ENCODE data around the gene GALNT8.

The GALNT8 gene

GRCh38 chr12:4813741-4814140 lies 93.5 kb downstream of the GALNT8 start:
- TF ChIP-seq, protein P1, sequence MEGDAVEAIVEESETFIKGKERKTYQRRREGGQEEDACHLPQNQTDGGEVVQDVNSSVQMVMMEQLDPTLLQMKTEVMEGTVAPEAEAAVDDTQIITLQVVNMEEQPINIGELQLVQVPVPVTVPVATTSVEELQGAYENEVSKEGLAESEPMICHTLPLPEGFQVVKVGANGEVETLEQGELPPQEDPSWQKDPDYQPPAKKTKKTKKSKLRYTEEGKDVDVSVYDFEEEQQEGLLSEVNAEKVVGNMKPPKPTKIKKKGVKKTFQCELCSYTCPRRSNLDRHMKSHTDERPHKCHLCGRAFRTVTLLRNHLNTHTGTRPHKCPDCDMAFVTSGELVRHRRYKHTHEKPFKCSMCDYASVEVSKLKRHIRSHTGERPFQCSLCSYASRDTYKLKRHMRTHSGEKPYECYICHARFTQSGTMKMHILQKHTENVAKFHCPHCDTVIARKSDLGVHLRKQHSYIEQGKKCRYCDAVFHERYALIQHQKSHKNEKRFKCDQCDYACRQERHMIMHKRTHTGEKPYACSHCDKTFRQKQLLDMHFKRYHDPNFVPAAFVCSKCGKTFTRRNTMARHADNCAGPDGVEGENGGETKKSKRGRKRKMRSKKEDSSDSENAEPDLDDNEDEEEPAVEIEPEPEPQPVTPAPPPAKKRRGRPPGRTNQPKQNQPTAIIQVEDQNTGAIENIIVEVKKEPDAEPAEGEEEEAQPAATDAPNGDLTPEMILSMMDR (IDR thresholded peaks at IDR 0.05) = no peak

- TF ChIP-seq, protein P1 (IDR thresholded peaks at IDR 0.05) = no peak
These were observed 94.3 kb downstream of the GALNT8 start for GRCh38 chr12:4814485-4814884.

GRCh38 chr12:4816744-4817525 lies 96.7 kb downstream of the GALNT8 start:
- TF ChIP-seq, protein P1 (IDR thresholded peaks at IDR 0.05) = no peak

GRCh38 chr12:4817880-4818279 lies 97.7 kb downstream of the GALNT8 start:
- TF ChIP-seq, protein P1 (IDR thresholded peaks at IDR 0.05) = no peak

DNA sequence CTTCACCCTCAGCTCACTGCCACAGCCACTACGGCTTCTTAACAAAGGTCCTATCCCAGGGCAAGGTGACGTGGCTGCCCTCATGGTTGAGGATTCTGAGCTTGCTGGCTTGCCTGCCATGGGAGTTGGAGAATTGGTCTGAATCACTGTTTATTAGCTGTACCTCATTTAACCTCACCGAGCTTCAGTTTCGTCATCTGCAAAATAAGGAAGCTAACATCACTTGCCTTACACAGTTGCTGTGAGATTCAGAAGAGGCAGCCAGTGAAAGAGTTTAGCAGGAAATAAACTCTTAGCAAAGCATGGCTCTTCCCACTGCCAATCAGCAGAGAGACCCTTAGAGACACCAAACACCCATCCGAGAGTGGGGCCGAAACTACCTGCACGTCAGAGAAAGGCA lies 99.5 kb downstream of the GALNT8 start:
- TF ChIP-seq, protein P1 (IDR thresholded peaks at IDR 0.05) = no peak

GRCh38 chr12:4820971-4821370 lies 100.8 kb downstream of the GALNT8 start:
- TF ChIP-seq, protein P1 (IDR thresholded peaks at IDR 0.05) = no peak

Data from LNCAP (cell line).